HEK293 (cell line): ENCODE results near the gene AMPD3.

Source experiments
- CTCF ChIP-seq: fragments of 450-650 bp; formaldehyde crosslinking; IDR thresholded peaks from 2 replicates; pipeline ENCODE4 v1.5.1; 2016; ENCODE audit warnings: missing biosample characterization, missing genetic modification characterization
- ZBTB7A ChIP-seq: fragments of 450-650 bp; formaldehyde crosslinking; IDR thresholded peaks from 2 replicates; pipeline ENCODE4 v1.5.1; 2016; ENCODE audit warnings: low read depth, missing biosample characterization, missing genetic modification characterization
- ZEB2 ChIP-seq: fragments of 450-650 bp; formaldehyde crosslinking; IDR thresholded peaks from 2 replicates; pipeline ENCODE4 v1.5.1; 2016; ENCODE audit warnings: missing biosample characterization, missing genetic modification characterization
- ZNF37A ChIP-seq: fragments of 450-650 bp; IDR thresholded peaks from 2 replicates; pipeline ENCODE4 v1.5.1; 2018; ENCODE audit warnings: missing biosample characterization, missing genetic modification characterization
- ZNF561 ChIP-seq: fragments of 450-650 bp; IDR thresholded peaks from 2 replicates; pipeline ENCODE4 v1.5.1; 2018; ENCODE audit warnings: missing biosample characterization, missing genetic modification characterization, borderline replicate concordance
- ZNF76 ChIP-seq: fragments of 450-650 bp; formaldehyde crosslinking; IDR thresholded peaks from 2 replicates; pipeline ENCODE4; 2016; ENCODE audit warnings: low read depth, missing biosample characterization, missing genetic modification characterization, borderline replicate concordance

GRCh38 chr11:10478066-10478465 lies 23.0 kb downstream of the AMPD3 start:
- TF ChIP-seq CTCF (tag by site-specific recombination) (no peak), ZNF76 (tag by site-specific recombination) (no peak), ZNF37A (no peak), ZBTB7A (tag by site-specific recombination) (no peak), ZNF561 (tag by site-specific recombination) (no peak), ZEB2 (tag by site-specific recombination) (no peak)
